Peyer's patch (tissue), 4 donors: ENCODE data around the gene ARID1B.

Experiments used
- CTCF ChIP-seq, 6 experiments: fragments of 450-650 bp in 4 of 6; fragments of 200-600 bp in 2 of 6; sonication (generic) in 1 of 6; IDR thresholded peaks; one replicate each; pipeline ENCODE4 v1.5.1; 2017 to 2019; ENCODE audit warnings: antibody characterized with exemption in 6 of 6, mild to moderate bottlenecking in 3 of 6, moderate library complexity in 1 of 6
- POLR2A ChIP-seq, 2 donors: fragments of 450-650 bp; IDR thresholded peaks; one replicate each; pipeline ENCODE4 v1.5.1; 2017; ENCODE audit warnings: antibody characterized with exemption in 2 of 2, mild to moderate bottlenecking in 2 of 2, moderate library complexity in 2 of 2

DNA sequence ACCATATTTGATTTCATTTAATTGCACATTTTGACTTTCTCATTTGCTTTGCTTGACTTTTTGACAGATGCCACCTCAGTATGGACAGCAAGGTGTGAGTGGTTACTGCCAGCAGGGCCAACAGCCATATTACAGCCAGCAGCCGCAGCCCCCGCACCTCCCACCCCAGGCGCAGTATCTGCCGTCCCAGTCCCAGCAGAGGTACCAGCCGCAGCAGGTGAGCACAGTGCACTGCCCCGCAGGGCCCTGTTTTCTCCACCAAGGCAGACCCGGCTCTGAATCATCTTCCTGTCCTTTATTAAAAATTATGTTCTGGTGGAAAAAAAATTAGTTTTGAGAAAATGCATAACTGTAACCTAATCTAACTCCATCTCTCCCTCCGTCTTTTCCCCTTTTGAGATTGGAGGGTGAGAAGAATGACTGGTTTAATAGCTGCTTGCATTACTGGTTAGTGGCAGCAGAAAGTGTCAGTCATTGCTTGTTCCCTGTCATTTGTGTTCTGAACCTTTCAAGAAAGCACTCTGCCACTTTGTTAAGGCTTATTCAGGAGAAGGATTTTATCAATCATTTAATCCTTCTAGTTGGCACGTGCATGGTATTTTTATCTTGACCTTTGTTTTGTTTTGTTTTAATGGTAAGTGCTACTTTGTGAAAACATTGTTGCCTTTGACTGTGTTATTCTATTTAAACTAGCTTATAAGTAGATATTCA, 124.3 kb downstream of the ARID1B start:
- no peak for TF ChIP-seq CTCF (IDR thresholded peaks at IDR 0.05)
- no peak for TF ChIP-seq POLR2A (IDR thresholded peaks at IDR 0.05)
